Measurements from ENCODE around the gene NUMBL. TPM values are rescaled to one million over a fixed set of nuclear protein-coding genes. Genes with fewer than 3 reads are reported as not detected.

The NUMBL gene
- total and polyA plus RNA-seq, 9 of the 15 experiments (the other 6 are each of a cell fraction or from before 2014, with no cell fraction given): 0.39 to 38.6 (median 6.6) TPM

DNA sequence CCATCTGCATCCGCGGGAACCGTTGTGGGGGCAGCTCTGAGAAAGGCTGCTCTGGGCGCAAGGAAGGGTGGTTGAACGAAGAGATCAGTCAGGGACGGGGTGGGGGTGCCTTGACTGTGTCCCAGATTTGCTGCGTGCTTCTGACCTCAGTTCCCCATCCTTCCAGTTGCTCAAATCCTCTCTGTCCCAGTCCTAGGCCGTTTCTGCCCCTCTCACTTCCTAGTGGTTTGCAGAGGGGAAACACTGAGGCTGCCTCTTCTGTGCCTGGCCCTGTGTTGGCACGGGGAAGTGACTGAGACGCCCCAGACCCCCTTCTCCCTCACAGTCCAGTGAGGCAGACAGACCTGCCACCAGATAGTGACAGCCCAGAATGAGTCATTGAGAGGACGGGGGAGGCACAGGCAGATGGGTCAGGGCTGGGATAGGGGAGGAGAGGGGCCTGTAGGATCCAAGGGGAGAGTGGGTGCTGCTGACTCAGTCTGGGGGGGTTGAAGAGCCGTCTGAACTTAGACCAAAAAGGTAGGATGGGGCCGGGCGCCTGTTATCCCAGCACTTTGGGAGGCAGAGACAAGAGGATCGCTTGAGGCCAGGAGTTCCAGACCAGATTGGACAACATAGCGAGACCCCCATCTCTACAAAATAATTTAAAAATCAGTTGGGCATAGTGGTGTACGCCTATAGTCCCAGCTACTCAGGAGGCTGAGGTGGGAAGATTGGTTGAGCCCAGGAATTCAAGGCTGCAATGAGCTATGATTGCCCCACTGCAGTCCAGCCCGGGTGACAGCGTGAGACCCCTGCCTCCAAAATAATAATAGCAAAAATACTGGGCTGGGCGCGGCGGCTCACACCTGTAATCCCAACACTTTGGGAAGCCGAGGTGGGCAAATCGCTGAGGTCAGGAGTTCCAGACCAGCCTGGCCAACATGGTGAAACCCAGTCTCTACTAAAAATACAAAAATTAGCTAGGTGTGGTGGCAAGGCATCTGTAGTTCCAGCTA is 26.5 kb downstream of the NUMBL start (continued):
- no peak for TF ChIP-seq E2F8 (IDR thresholded peaks at IDR 0.05; ENCODE audit: low read depth, partially characterized antibody)
- no peak for TF ChIP-seq ZNF75A (CRISPR knock-in tag; IDR thresholded peaks at IDR 0.05)
- no peak for TF ChIP-seq FOXK2 (conservative IDR thresholded peaks at IDR 0.05 in 1 of 2, IDR thresholded peaks at IDR 0.05 in 1 of 2; ENCODE audit: low read depth in 2 of 2)
- no peak for TF ChIP-seq KDM2B (CRISPR knock-in tag; IDR thresholded peaks at IDR 0.05)
- no peak for TF ChIP-seq NR2C2 (CRISPR knock-in tag; IDR thresholded peaks at IDR 0.05)
- TF ChIP-seq NR2C2 (tag; IDR thresholded peaks at IDR 0.05): no peak
- no peak for TF ChIP-seq PURB (CRISPR knock-in tag; IDR thresholded peaks at IDR 0.05; ENCODE audit: low read depth)
- TF ChIP-seq CCAR2 (IDR thresholded peaks at IDR 0.05; ENCODE audit: low read depth, low read length): no peak
- TF ChIP-seq MXD1 (CRISPR knock-in tag; IDR thresholded peaks at IDR 0.05; ENCODE audit: borderline replicate concordance, poor library complexity, severe bottlenecking): no peak
- no peak for TF ChIP-seq PML (IDR thresholded peaks at IDR 0.05; ENCODE audit: low read length)
- TF ChIP-seq HNRNPK (IDR thresholded peaks at IDR 0.05; ENCODE audit: low read depth, low read length, poor library complexity, severe bottlenecking): no peak
- TF ChIP-seq, protein P1, sequence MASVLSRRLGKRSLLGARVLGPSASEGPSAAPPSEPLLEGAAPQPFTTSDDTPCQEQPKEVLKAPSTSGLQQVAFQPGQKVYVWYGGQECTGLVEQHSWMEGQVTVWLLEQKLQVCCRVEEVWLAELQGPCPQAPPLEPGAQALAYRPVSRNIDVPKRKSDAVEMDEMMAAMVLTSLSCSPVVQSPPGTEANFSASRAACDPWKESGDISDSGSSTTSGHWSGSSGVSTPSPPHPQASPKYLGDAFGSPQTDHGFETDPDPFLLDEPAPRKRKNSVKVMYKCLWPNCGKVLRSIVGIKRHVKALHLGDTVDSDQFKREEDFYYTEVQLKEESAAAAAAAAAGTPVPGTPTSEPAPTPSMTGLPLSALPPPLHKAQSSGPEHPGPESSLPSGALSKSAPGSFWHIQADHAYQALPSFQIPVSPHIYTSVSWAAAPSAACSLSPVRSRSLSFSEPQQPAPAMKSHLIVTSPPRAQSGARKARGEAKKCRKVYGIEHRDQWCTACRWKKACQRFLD (CRISPR knock-in tag; IDR thresholded peaks at IDR 0.05): no peak
- peak; percentile 65; the same call in 1 of the 2 replicates for TF ChIP-seq ZNF589 (CRISPR knock-in tag; IDR thresholded peaks at IDR 0.05; ENCODE audit: low read depth)
- TF ChIP-seq, protein P2, sequence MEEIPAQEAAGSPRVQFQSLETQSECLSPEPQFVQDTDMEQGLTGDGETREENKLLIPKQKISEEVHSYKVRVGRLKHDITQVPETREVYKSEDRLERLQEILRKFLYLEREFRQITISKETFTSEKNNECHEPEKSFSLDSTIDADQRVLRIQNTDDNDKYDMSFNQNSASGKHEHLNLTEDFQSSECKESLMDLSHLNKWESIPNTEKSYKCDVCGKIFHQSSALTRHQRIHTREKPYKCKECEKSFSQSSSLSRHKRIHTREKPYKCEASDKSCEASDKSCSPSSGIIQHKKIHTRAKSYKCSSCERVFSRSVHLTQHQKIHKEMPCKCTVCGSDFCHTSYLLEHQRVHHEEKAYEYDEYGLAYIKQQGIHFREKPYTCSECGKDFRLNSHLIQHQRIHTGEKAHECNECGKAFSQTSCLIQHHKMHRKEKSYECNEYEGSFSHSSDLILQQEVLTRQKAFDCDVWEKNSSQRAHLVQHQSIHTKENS (CRISPR knock-in tag; IDR thresholded peaks at IDR 0.05): no peak
- TF ChIP-seq ZFP30 (CRISPR knock-in tag; IDR thresholded peaks at IDR 0.05; ENCODE audit: borderline replicate concordance): no peak
- TF ChIP-seq, protein P3, sequence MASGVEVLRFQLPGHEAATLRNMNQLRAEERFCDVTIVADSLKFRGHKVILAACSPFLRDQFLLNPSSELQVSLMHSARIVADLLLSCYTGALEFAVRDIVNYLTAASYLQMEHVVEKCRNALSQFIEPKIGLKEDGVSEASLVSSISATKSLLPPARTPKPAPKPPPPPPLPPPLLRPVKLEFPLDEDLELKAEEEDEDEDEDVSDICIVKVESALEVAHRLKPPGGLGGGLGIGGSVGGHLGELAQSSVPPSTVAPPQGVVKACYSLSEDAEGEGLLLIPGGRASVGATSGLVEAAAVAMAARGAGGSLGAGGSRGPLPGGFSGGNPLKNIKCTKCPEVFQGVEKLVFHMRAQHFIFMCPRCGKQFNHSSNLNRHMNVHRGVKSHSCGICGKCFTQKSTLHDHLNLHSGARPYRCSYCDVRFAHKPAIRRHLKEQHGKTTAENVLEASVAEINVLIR (CRISPR knock-in tag; IDR thresholded peaks at IDR 0.05): no peak
- no peak for TF ChIP-seq PRMT5 (CRISPR knock-in tag; IDR thresholded peaks at IDR 0.05)
- no peak for TF ChIP-seq ARHGAP35 (IDR thresholded peaks at IDR 0.05; ENCODE audit: partially characterized antibody)
- TF ChIP-seq ZEB2 (IDR thresholded peaks at IDR 0.05): peak; percentile 39; the same call in 1 of the 2 replicates
- TF ChIP-seq ZNF12 (CRISPR knock-in tag; IDR thresholded peaks at IDR 0.05): no peak
- TF ChIP-seq SMARCA5 (IDR thresholded peaks at IDR 0.05): peak; percentile 21; the same call in 1 of the 2 replicates

Measured in K562 (cell line).